DMS79 (cell line): Measurements from ENCODE around the gene KRT34.
A peak's percentile ranks its signal among the peaks of the same experiment; 100 is the strongest.
"Not testable (repeated sequence)": the region's sequence is repeated elsewhere in the genome, so short reads cannot be mapped to it uniquely, and the experiment has no call there.

ENCODE experiments used
- DNase-seq: peaks from one replicate; lab custom pipeline; 2025; lab: John Stamatoyannopoulos, UW

KRT34 gene

GRCh38 chr17:41366070-41366469 is 16.0 kb downstream of the KRT34 start:
- no peak for DNase-seq

- no peak for DNase-seq
Observed at GRCh38 chr17:41363881-41364280, 18.2 kb downstream of the KRT34 start.

- DNase-seq, result no peak
Observed at GRCh38 chr17:41360296-41360995, 21.7 kb downstream of the KRT34 start.

- DNase-seq, result no peak
Observed at GRCh38 chr17:41354536-41354935, 27.6 kb downstream of the KRT34 start.

- DNase-seq, result no peak
Observed at GRCh38 chr17:41352597-41353366, 29.3 kb downstream of the KRT34 start.

- no peak for DNase-seq
Observed at GRCh38 chr17:41351177-41351576, 30.9 kb downstream of the KRT34 start.

GRCh38 chr17:41350381-41350878 is 31.7 kb downstream of the KRT34 start, which contains the start of gene KRT33A:
KRT33A (minus strand) TSS chr17:41350828; CDS start chr17:41350767, 61 bp downstream.
- DNase-seq, result not testable (repeated sequence)

- no peak for DNase-seq
Observed at GRCh38 chr17:41347869-41348760, 34.0 kb downstream of the KRT34 start.

- not testable (repeated sequence) for DNase-seq
Observed at GRCh38 chr17:41346421-41346820, 35.7 kb downstream of the KRT34 start.

GRCh38 chr17:41345992-41346391 is 36.1 kb downstream of the KRT34 start:
- no peak for DNase-seq

- no peak for DNase-seq
Observed at GRCh38 chr17:41343029-41343428, 39.1 kb downstream of the KRT34 start.

- DNase-seq, result no peak
Observed at GRCh38 chr17:41340934-41341861, 40.9 kb downstream of the KRT34 start.

GRCh38 chr17:41340494-41340893 is 41.6 kb downstream of the KRT34 start:
- peak; percentile 76 for DNase-seq

GRCh38 chr17:41339571-41340172 is 42.4 kb downstream of the KRT34 start:
- no peak for DNase-seq

- peak; percentile 18 for DNase-seq
Observed at GRCh38 chr17:41338961-41339485, 43.1 kb downstream of the KRT34 start.

GRCh38 chr17:41335747-41336146 is 46.4 kb downstream of the KRT34 start:
- no peak for DNase-seq

- no peak for DNase-seq
Observed at GRCh38 chr17:41334385-41335305, 47.5 kb downstream of the KRT34 start.

GRCh38 chr17:41333836-41334235 is 48.3 kb downstream of the KRT34 start:
- no peak for DNase-seq

- DNase-seq, result no peak
Observed at GRCh38 chr17:41333098-41333497, 49.0 kb downstream of the KRT34 start.
